CD4-positive, alpha-beta memory T cell (primary cell): ENCODE measurements around the gene JCAD. TPM values are rescaled to one million over a fixed set of nuclear protein-coding genes. Genes with fewer than 3 reads are reported as not detected.
"Not testable (repeated sequence)": the region's sequence is repeated elsewhere in the genome, so short reads cannot be mapped to it uniquely, and the experiment has no call there.

Experiments used
- CTCF ChIA-PET: fragments of 350-600 bp; sonication (Branson Sonifier 250); formaldehyde crosslinking; loops from one replicate; lab custom pipeline; 2021; ENCODE audit warnings: inconsistent platforms; ENCODE audit not compliant: partially characterized antibody; lab: Charles Lee
- POLR2A ChIA-PET: fragments of 350-600 bp; sonication (Branson Sonifier 250); formaldehyde crosslinking; loops from one replicate; lab custom pipeline; 2021; ENCODE audit not compliant: partially characterized antibody; lab: Charles Lee
- DNase-seq, 5 donors: peaks; one replicate each; pipeline versions ENCODE4 v3.0.0 to v3.0.0-alpha.2; 2020 to 2022; ENCODE audit warnings: mixed read lengths in 1 of 5
- H3K27ac ChIP-seq: one replicate; pipeline ENCODE4 v1.7.0; 2013; ENCODE audit warnings: low read depth, low read length
- H3K27me3 ChIP-seq: 2 replicates; pipeline ENCODE4 v1.7.0; 2013; ENCODE audit warnings: mild to moderate bottlenecking, low read length, moderate library complexity; ENCODE audit not compliant: insufficient read depth
- H3K36me3 ChIP-seq: 2 replicates; pipeline ENCODE4 v1.7.0; 2013; ENCODE audit warnings: mild to moderate bottlenecking, low read length, moderate library complexity; ENCODE audit not compliant: insufficient read depth
- H3K4me1 ChIP-seq: 2 replicates; pipeline ENCODE4 v1.7.0; 2013; ENCODE audit warnings: mild to moderate bottlenecking, low read length, moderate library complexity; ENCODE audit not compliant: insufficient read depth
- H3K4me3 ChIP-seq, 2 donors: one replicate each; pipeline ENCODE4 v1.7.0; 2013; ENCODE audit warnings: low read length in 2 of 2, mild to moderate bottlenecking in 1 of 2
- H3K9me3 ChIP-seq, 2 donors: one replicate each; pipeline ENCODE4 v1.7.0; 2013; ENCODE audit warnings: low read length in 2 of 2, control low read depth in 1 of 2; ENCODE audit not compliant: control insufficient read depth in 1 of 2
- H3K27ac Mint-ChIP-seq, 7 donors: one replicate each; pipeline ENCODE4 v1.8.0; 2020 to 2021; ENCODE audit warnings: mixed read lengths in 7 of 7, mild to moderate bottlenecking in 6 of 7, inconsistent platforms in 3 of 7, moderate library complexity in 3 of 7
- H3K27me3 Mint-ChIP-seq, 2 donors: one replicate each; pipeline ENCODE4 v1.8.0; 2020 to 2021; ENCODE audit warnings: mixed read lengths in 2 of 2
- H3K36me3 Mint-ChIP-seq, 2 donors: one replicate each; pipeline ENCODE4 v1.8.0; 2020 to 2021; ENCODE audit warnings: mixed read lengths in 2 of 2, inconsistent platforms in 1 of 2, mild to moderate bottlenecking in 1 of 2
- H3K4me1 Mint-ChIP-seq, 4 donors: one replicate each; pipeline ENCODE4 v1.8.0; 2020 to 2021; ENCODE audit warnings: mixed read lengths in 4 of 4, mild to moderate bottlenecking in 1 of 4
- H3K4me3 Mint-ChIP-seq, 8 donors: one replicate each; pipeline ENCODE4 v1.8.0; 2020 to 2021; ENCODE audit warnings: mixed read lengths in 8 of 8, mild to moderate bottlenecking in 7 of 8, moderate library complexity in 6 of 8, inconsistent platforms in 3 of 8
- H3K9me3 Mint-ChIP-seq, 8 donors: one replicate each; pipeline ENCODE4 v1.8.0; 2020 to 2021; ENCODE audit warnings: mixed read lengths in 8 of 8, mild to moderate bottlenecking in 5 of 8, inconsistent platforms in 3 of 8, moderate library complexity in 1 of 8
- intact Hi-C: fragments of 100-400 bp; cut with micrococcal nuclease; formaldehyde crosslinking; loops from one replicate; pipeline ENCODE4 v1.15.1; 2023
- polyA plus RNA-seq, 2 donors: library from polyadenylated mRNA; unstranded; fragments of 300-500 nt; fragmentation: Illumina TruSeq; gene quantifications; one replicate each; pipeline ENCODE4 v1.2.3, GENCODE V29; 2021
- total RNA-seq, 2 experiments: library from RNA; stranded (reverse); gene quantifications; one replicate each; pipeline ENCODE4 v1.2.3, GENCODE V29; 2021

The JCAD gene
- total and polyA plus RNA-seq, 4 experiments from 2014 or later = not detected

DNA sequence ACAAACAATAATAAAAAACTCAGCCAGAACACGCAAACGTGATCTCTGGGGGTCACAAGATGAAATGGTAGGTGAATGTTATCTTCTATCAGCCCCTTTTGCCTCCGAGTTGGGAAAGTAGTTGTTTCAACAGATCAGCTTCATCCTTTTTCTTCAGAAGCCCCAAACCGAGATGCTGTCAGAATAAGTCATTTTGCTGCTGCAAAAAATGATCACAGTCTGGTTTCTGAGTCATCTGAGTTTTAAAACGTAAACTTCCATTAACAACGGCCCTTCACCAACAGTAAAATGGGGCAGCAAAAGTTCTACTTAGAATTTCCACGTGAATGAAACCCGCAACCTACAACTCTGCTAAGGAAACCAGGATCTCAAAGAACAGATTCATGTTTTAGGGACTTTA lies 44.9 kb downstream of the JCAD start:
- Histone ChIP-seq H3K9me3 (no peaks in the 10 kb centered on the region), H3K27me3 (no peaks in the 10 kb centered on the region), H3K27ac (no peak overlapping the region), H3K4me3 (no peak overlapping the region), H3K36me3 (no peaks in the 10 kb centered on the region), H3K4me1 (no peaks in the 10 kb centered on the region)
- Mint-ChIP-seq H3K27me3 (peaks cover 30 to 40% of the 10 kb centered on the region in 2 donors), H3K27ac (no peak overlapping the region), H3K4me1 (peaks cover 0 to 2% (median under 1%) of the 10 kb centered on the region in 4 donors), H3K36me3 (no peaks in the 10 kb centered on the region), H3K9me3 (no peaks in the 10 kb centered on the region), H3K4me3 (no peak overlapping the region)
- ChIA-PET POLR2A (interaction anchor here (1.1 kb wide), 1 partner anchor 13 kb away, joined by 3 read pairs; no protein-coding TSS in a partner anchor), CTCF (interaction anchor here (1.0 to 1.8 kb wide), 4 partner anchors 10 to 17 kb away, joined by 3 to 8 read pairs (median 4); no protein-coding TSS in a partner anchor)
- no peak for DNase-seq
- intact Hi-C loops = no loop called here

DNA sequence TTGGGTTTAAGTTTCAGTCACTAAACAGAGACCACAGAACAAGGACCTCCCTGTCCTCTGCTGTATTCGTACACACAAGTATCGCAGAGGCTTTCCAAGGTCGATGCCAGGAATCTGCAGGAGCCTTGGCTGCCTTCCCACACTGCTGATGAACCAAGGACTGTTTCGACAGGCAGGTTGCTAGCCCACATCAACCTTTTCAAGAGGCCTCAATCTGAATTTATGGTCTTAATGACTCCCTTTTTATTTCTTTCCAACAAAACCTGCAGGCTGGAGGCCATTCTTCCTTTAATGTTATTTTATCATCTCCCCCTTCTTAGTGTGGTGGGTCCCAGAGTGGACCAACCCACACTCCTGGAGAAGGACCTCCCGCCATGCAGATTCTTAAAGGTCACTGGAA lies 45.6 kb downstream of the JCAD start:
- peaks cover 24 to 39% of the 10 kb centered on the region in 2 donors for H3K27me3 Mint-ChIP-seq

DNA sequence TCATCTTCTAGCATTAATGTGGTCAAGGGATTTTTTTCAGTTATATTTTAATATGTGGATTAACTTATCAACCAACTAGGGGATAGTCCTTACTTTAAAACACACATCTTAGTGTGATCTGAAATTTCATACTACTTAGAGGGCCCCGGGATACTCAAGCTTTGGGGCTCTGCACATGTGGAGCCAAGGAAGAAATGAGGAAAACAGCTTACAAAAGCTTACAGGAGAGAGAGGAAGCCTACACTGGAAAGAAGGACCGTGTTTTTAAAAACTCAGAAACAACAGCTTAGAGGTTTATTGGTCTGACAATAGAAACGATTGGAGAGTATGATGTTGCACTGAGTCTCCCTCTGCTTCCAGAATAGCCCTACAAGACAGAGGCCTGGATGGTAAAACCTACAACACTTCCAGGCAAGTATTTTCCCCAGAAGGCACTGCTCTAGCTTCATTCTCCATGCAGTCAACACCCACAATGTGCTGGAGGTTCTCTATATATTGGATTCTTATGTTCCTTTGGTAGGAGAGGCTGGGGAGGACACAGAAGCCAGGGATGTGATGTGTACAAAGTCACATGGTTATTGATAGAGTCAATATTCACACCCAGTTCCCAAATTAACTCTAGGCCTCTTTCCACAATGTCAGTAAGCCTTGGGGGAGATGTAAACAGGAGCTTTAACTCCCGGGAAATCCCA lies 47.3 kb downstream of the JCAD start:
- H3K4me3 Mint-ChIP-seq = no peak overlapping the region
- Histone ChIP-seq H3K4me1 (no peaks in the 10 kb centered on the region), H3K27me3 (peaks cover 4% of the 10 kb centered on the region), H3K27ac (no peak overlapping the region), H3K9me3 (no peaks in the 10 kb centered on the region), H3K4me3 (no peak overlapping the region), H3K36me3 (no peaks in the 10 kb centered on the region)
- H3K36me3 Mint-ChIP-seq = no peaks in the 10 kb centered on the region
- ChIA-PET POLR2A (no interaction called here), CTCF (interaction anchor here (1.1 to 2.8 kb wide), 2 partner anchors 10 to 14 kb away, joined by 3 to 12 read pairs; no protein-coding TSS in a partner anchor)
- no peak overlapping the region for H3K27ac Mint-ChIP-seq
- H3K4me1 Mint-ChIP-seq = peaks cover 0 to 1% (median 0%) of the 10 kb centered on the region in 4 donors
- peaks cover 19 to 42% of the 10 kb centered on the region in 2 donors for H3K27me3 Mint-ChIP-seq
- no peak for DNase-seq
- intact Hi-C loops = no loop called here
- H3K9me3 Mint-ChIP-seq = no peaks in the 10 kb centered on the region

More for the DNA sequence above, 45.6 kb downstream of the JCAD start:
- no peaks in the 10 kb centered on the region for H3K36me3 ChIP-seq
- intact Hi-C loops = no loop called here
- no peak overlapping the region for H3K27ac ChIP-seq
- Mint-ChIP-seq H3K9me3 (no peaks in the 10 kb centered on the region), H3K36me3 (no peaks in the 10 kb centered on the region), H3K27ac (no peak overlapping the region), H3K4me1 (peaks cover 0 to 2% (median under 1%) of the 10 kb centered on the region in 4 donors), H3K4me3 (no peak overlapping the region)
- CTCF ChIA-PET = interaction anchor here (1.0 kb wide), 1 partner anchor 14 kb away, joined by 4 read pairs; no protein-coding TSS in a partner anchor
- no peak overlapping the region for H3K4me3 ChIP-seq
- no peaks in the 10 kb centered on the region for H3K9me3 ChIP-seq
- H3K27me3 ChIP-seq = peaks cover 4% of the 10 kb centered on the region
- POLR2A ChIA-PET = no interaction called here
- DNase-seq = no peak
- no peaks in the 10 kb centered on the region for H3K4me1 ChIP-seq

DNA sequence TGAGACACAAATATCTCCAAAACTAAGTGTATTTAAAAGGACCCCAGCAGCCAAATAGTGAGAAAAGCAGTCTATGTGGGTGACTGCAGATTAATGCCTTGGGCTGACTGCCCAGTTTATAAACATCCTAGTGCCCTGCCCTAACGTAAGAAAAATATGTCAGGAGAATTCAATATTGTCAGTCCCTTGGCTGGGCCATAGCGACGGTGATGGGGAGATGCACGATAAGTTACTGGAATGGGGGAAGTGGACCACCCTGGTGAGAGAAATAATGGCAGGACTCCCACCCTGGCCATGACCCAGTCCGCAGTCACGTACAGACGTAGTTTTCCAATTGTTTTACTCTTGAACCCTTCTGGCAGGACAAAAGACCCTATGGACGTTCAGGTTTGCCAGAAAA lies 48.0 kb downstream of the JCAD start:
- Histone ChIP-seq H3K4me3 (no peak overlapping the region), H3K4me1 (no peaks in the 10 kb centered on the region), H3K36me3 (no peaks in the 10 kb centered on the region), H3K27ac (no peak overlapping the region), H3K27me3 (peaks cover 5% of the 10 kb centered on the region), H3K9me3 (no peaks in the 10 kb centered on the region)
- ChIA-PET CTCF (interaction anchor here (1.8 to 2.8 kb wide), 2 partner anchors 9 to 13 kb away, joined by 5 to 12 read pairs; no protein-coding TSS in a partner anchor), POLR2A (no interaction called here)
- H3K27me3 Mint-ChIP-seq = peaks cover 22 to 42% of the 10 kb centered on the region in 2 donors
- H3K4me1 Mint-ChIP-seq = peaks cover 0 to 1% (median 0%) of the 10 kb centered on the region in 4 donors
- intact Hi-C loops = no loop called here
- no peak overlapping the region for H3K27ac Mint-ChIP-seq
- no peak overlapping the region for H3K4me3 Mint-ChIP-seq
- no peaks in the 10 kb centered on the region for H3K36me3 Mint-ChIP-seq
- DNase-seq = no peak
- H3K9me3 Mint-ChIP-seq = no peaks in the 10 kb centered on the region

- Mint-ChIP-seq H3K36me3 (no peaks in the 10 kb centered on the region), H3K9me3 (no peaks in the 10 kb centered on the region), H3K27ac (no peak overlapping the region), H3K4me1 (peaks cover 0 to 7% (median 5%) of the 10 kb centered on the region in 4 donors), H3K4me3 (no peak overlapping the region), H3K27me3 (peaks cover 32 to 38% of the 10 kb centered on the region in 2 donors)
- H3K4me3 ChIP-seq = no peak overlapping the region
- intact Hi-C loops = no loop called here
- ChIA-PET CTCF (interaction anchor here (1.0 to 1.9 kb wide), 2 partner anchors 9 kb away, joined by 3 to 6 read pairs; no protein-coding TSS in a partner anchor), POLR2A (no interaction called here)
- no peaks in the 10 kb centered on the region for H3K9me3 ChIP-seq
- peaks cover 8% of the 10 kb centered on the region for H3K4me1 ChIP-seq
- peaks cover 7% of the 10 kb centered on the region for H3K27me3 ChIP-seq
- DNase-seq = no peak
- H3K27ac ChIP-seq = no peak overlapping the region
- no peaks in the 10 kb centered on the region for H3K36me3 ChIP-seq
Observed at GRCh38 chr10:30007406-30007805, 52.0 kb downstream of the JCAD start.

- CTCF ChIA-PET = interaction anchor here (1.0 kb wide), 1 partner anchor 8 kb away, joined by 3 read pairs; no protein-coding TSS in a partner anchor
- H3K36me3 Mint-ChIP-seq = no peaks in the 10 kb centered on the region
- H3K4me3 Mint-ChIP-seq = no peak overlapping the region
- H3K4me3 ChIP-seq = no peak overlapping the region
- no peaks in the 10 kb centered on the region for H3K9me3 Mint-ChIP-seq
- no peak overlapping the region for H3K27ac ChIP-seq
- intact Hi-C loops = no loop called here
- H3K36me3 ChIP-seq = no peaks in the 10 kb centered on the region
- POLR2A ChIA-PET = no interaction called here
- H3K4me1 ChIP-seq = peaks cover 12% of the 10 kb centered on the region
- peaks cover 31 to 39% of the 10 kb centered on the region in 2 donors for H3K27me3 Mint-ChIP-seq
- peaks cover 2 to 12% (median 7%) of the 10 kb centered on the region in 4 donors for H3K4me1 Mint-ChIP-seq
- no peaks in the 10 kb centered on the region for H3K9me3 ChIP-seq
- H3K27ac Mint-ChIP-seq = no peak overlapping the region
- H3K27me3 ChIP-seq = peaks cover 7% of the 10 kb centered on the region
- no peak for DNase-seq
Observed at GRCh38 chr10:30006410-30006809, 53.0 kb downstream of the JCAD start.

- H3K27ac Mint-ChIP-seq, intact Hi-C loops: not testable (repeated sequence)
- CTCF ChIA-PET = interaction anchor here (0.6 to 1.5 kb wide), 4 partner anchors 10 to 278 kb away, joined by 3 read pairs; no protein-coding TSS in a partner anchor
Observed at GRCh38 chr10:30005116-30005515, 54.3 kb downstream of the JCAD start.

More at GRCh38 chr10:30005116-30005515, 54.3 kb downstream of the JCAD start:
- H3K27ac ChIP-seq, H3K9me3 Mint-ChIP-seq, H3K27me3 ChIP-seq, H3K36me3 ChIP-seq, H3K4me3 ChIP-seq, DNase-seq, H3K9me3 ChIP-seq, H3K36me3 Mint-ChIP-seq, POLR2A ChIA-PET, H3K4me3 Mint-ChIP-seq: not testable (repeated sequence)
- H3K4me1 ChIP-seq = peaks cover 12% of the 10 kb centered on the region
- Mint-ChIP-seq H3K4me1 (peaks cover 3 to 15% (median 7%) of the 10 kb centered on the region in 4 donors), H3K27me3 (peaks cover 35 to 38% of the 10 kb centered on the region in 2 donors)
